GM18505 (cell line): ENCODE results near the gene NUDT3.

Source experiments
- ATAC-seq: cut with Tn5 transposase; IDR thresholded peaks from one replicate; pipeline ENCODE4 v1.9.1; 2021; ENCODE audit not compliant: unreplicated experiment
- POLR2A ChIP-seq: IDR thresholded peaks from 4 replicates; pipeline ENCODE4 v1.6.1; 2011; ENCODE audit warnings: borderline replicate concordance; ENCODE audit not compliant: insufficient read depth, insufficient read length; ENCODE audit errors: extremely low read depth

The NUDT3 gene

DNA sequence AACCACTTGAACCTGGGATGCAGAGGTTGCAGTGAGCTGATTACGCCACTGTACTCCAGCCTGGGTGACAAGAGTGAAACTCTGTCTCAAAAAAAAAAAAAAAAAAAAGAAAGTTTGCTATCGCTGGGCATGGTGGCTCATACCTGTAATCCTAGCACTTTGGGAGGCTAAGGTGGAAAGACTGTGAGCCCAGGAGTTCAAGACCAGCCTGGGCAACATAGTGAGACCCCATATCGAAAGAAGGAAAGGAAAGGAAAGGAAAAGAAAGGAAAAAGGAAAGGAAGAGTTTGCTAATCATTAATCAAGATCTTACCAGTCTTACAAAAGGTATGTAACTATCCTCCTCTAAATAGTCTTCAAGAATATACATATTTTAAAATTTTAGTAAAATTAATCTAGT, 88.3 kb downstream of the NUDT3 start:
- no peak for ATAC-seq
- no peak for TF ChIP-seq POLR2A

DNA sequence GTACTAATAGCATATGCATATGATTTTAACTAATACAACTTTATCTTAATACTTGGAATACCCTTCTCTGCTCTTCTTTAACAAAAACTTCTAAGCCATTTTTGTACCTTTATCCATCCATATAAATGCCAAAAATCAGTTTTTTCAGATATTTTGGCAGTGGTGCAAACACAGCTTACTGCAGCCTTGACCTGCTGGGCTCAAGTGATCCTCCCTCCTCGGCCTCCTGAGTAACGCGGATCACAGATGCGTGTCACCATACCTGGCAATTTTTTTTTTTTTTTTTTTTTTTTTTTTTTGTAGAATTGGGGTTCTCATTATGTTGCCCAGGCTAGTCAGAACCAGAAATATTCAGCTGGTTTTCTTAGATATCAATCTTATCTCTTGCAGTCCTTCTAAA, 89.5 kb downstream of the NUDT3 start:
- ATAC-seq, result no peak
- no peak for TF ChIP-seq POLR2A

- TF ChIP-seq POLR2A, result no peak
- no peak for ATAC-seq
Observed at GRCh38 chr6:34301408-34301807, 91.1 kb downstream of the NUDT3 start.

GRCh38 chr6:34300332-34300751, 92.1 kb downstream of the NUDT3 start:
- no peak for ATAC-seq
- no peak for TF ChIP-seq POLR2A

DNA sequence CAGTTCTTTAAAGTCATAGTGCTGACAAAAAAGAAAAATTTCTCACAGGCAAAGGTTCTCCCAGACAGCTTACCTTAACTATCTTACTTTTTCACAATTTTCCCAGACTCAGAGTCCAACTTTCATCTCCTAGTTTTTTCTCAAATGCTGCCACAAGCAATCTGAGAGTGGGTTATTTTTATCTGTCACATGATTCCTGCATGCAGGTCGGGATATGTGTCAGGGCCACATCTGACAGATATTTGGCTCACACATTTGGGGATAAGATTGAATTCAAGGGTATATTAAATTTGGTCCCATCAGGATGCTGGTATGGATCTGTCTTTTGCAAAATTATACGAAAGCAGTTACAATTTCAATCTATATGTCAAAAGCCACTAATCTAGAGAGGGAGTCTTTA, 93.5 kb downstream of the NUDT3 start:
- no peak for ATAC-seq
- no peak for TF ChIP-seq POLR2A

GRCh38 chr6:34295721-34296120, 96.7 kb downstream of the NUDT3 start:
- ATAC-seq, result peak; percentile 80
- no peak for TF ChIP-seq POLR2A

- TF ChIP-seq POLR2A, result no peak
- ATAC-seq, result no peak
Observed at GRCh38 chr6:34292954-34293353, 99.5 kb downstream of the NUDT3 start.

DNA sequence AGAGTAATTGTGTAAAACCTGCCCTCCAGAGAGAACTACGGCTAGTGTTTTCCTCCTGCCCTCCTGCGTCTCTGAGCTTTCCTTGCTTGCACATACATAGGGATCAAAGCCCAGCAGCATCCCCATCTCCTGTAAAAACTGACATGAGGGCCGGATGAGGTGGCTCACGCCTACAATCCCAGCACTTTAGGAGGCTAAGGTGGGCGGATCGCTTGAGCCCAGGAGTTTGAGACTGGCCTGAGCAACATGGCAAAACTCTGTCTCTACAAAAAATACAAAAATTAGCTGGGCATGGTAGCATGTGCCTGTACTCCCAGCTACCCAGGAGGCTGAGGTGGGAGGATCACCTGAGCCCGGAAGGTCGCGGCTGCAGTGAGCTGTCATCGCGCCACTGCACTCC, 103.3 kb downstream of the NUDT3 start:
- ATAC-seq, result no peak
- TF ChIP-seq POLR2A, result no peak

GRCh38 chr6:34288581-34288980, 103.9 kb downstream of the NUDT3 start:
- no peak for ATAC-seq
- TF ChIP-seq POLR2A, result peak; percentile 22

GRCh38 chr6:34285448-34286164, 106.9 kb downstream of the NUDT3 start:
- no peak for TF ChIP-seq POLR2A
- no peak for ATAC-seq

GRCh38 chr6:34284563-34285447, 107.7 kb downstream of the NUDT3 start:
- no peak for ATAC-seq
- TF ChIP-seq POLR2A, result no peak

DNA sequence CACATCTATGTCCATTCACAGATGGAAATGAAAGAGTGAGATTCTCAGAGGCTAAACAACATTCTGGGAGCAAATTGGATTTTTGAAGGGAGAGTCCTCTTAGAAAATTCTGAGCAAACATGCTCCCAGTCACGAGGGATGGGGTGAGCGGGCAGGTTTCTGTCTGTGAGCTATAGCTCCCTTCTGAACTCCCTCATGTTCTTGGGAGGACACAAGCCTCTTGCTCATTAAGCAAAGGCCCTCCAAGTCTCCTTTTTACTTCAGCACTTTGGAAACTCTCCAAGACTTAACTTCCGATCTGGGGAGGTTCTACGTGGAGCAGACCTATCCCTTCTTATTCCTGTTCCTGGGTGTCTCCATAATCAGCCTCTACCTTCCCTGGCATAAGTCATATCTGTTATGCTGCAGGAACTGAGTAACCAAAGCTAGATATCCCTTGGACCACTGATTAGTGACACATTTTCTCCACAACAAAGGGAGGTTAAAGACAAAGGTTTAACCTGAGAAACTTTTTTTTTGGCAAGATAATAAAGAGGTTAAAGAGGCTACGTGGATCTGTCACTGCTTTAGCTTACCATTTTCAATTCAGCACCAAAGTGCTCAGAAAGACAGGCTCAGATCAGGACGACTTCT, 110.7 kb downstream of the NUDT3 start:
- no peak for ATAC-seq
- no peak for TF ChIP-seq POLR2A

DNA sequence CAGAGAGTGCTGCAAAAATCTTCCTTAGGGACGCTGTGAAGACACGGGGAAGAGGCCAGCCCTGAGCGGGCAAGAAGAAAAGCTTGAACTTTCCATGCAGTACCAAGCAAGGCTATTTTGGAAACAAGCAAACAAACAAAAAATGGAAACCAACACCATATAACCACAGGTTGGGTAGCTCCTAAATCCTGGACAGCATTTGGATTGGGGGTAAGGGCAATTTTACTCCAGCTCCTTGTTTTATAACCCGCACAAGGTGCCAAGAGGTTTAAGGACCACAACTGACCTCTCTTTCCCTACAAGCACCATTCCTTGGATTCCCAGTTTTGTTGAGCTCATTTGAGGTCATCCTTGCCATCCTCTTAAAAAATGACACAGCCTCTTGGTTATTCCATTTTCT, 112.3 kb downstream of the NUDT3 start:
- TF ChIP-seq POLR2A, result no peak
- ATAC-seq, result no peak
